ENCODE data around the gene ODAD4.

The ODAD4 gene

DNA sequence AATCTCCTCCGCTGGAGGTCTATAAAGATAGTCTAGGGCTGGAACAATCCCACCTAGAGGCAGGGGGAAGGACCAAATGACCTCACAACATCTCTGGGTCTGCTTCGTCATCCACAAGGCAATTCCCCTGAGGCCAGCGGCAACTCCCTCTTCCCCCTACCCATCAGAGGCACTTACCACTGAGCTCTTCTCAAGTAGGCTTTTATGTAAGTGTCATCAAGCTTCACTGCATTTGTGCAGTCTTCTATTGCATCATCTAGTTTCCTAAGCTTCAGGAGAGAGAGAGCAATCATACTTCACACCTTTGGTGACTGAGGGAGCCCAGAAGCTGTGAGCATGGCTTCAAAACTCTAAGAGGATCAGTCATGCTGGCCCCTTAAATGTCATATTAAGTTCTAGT lies 57.2 kb downstream of the ODAD4 start:
- ChIA-PET CTCF (interaction anchor here (1.0 to 2.2 kb wide), 3 partner anchors 11 to 32 kb away, joined by 3 to 9 read pairs (median 4); partner anchors contain the start of gene NKIRAS2), POLR2A (no interaction called here)
- TF ChIP-seq, protein P1, sequence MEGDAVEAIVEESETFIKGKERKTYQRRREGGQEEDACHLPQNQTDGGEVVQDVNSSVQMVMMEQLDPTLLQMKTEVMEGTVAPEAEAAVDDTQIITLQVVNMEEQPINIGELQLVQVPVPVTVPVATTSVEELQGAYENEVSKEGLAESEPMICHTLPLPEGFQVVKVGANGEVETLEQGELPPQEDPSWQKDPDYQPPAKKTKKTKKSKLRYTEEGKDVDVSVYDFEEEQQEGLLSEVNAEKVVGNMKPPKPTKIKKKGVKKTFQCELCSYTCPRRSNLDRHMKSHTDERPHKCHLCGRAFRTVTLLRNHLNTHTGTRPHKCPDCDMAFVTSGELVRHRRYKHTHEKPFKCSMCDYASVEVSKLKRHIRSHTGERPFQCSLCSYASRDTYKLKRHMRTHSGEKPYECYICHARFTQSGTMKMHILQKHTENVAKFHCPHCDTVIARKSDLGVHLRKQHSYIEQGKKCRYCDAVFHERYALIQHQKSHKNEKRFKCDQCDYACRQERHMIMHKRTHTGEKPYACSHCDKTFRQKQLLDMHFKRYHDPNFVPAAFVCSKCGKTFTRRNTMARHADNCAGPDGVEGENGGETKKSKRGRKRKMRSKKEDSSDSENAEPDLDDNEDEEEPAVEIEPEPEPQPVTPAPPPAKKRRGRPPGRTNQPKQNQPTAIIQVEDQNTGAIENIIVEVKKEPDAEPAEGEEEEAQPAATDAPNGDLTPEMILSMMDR (IDR thresholded peaks at IDR 0.05; ENCODE audit: control extremely low read depth, extremely low read depth, low read depth, missing control alignments) = no peak
- no peak for DNase-seq (ENCODE audit: extremely low spot score)

DNA sequence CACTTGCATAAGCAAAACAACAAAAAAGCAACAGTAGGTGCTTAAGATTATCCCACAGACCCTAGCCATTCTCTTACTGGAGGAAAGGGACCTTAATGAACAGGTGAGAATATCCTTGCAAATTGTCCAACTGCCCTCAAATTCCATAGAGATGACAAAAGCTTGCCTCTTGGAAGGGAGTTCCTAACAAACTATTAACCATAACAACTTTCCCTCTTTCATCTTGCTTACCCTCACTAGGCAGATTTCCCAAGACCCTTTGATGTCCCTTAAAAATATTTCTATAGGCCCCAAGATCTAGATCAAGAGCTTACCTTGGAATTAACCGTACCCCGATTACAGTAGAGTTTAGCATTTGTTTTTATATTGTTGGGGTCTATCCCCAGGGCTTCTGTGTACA lies 58.0 kb downstream of the ODAD4 start:
- DNase-seq (ENCODE audit: extremely low spot score) = no peak
- TF ChIP-seq, protein P1 (IDR thresholded peaks at IDR 0.05; ENCODE audit: control extremely low read depth, extremely low read depth, low read depth, missing control alignments) = no peak
- ChIA-PET POLR2A (no interaction called here), CTCF (interaction anchor here (0.7 to 2.2 kb wide), 5 partner anchors 11 to 128 kb away, joined by 3 to 9 read pairs (median 3); partner anchors contain the start of gene NKIRAS2)

DNA sequence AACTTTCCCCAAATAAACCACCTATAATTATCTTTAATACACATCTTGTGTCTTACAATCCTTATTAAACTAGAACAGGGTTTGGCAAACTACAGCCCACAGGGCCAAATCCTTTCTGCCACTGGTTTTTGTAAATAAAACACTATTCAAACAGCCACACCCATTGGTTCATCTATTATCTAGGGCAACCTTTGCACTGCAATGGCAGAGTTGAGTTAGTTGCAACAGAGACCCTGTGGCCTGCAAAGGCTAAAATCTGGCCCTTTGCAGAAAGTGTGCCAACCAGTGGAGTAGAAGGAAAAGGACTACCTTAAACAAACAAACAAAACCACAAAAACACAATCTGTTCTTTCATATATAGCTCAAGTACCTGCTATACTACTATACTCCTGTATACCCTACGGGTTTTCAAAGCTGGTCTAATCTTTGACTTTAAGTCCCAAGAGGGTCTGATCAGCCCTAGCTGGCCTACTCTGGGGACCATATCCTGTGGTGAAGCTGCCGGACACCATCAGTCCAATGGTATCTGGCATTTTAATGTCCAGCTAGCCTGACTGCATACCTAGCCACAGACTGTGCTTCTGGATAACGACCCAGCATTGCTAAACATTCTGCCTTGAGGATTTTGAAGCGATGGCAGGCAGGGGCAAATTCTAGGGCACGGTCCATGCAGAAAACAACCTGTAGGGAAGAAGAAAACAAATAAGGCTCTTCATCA lies 59.4 kb downstream of the ODAD4 start:
- TF ChIP-seq, protein P1 (IDR thresholded peaks at IDR 0.05; ENCODE audit: control extremely low read depth, extremely low read depth, low read depth, missing control alignments) = no peak
- ChIA-PET POLR2A (no interaction called here), CTCF (interaction anchor here (0.9 to 1.7 kb wide), 5 partner anchors 8 to 189 kb away, joined by 3 to 6 read pairs (median 4); partner anchors contain the start of gene NKIRAS2)
- DNase-seq (ENCODE audit: extremely low spot score) = no peak

DNA sequence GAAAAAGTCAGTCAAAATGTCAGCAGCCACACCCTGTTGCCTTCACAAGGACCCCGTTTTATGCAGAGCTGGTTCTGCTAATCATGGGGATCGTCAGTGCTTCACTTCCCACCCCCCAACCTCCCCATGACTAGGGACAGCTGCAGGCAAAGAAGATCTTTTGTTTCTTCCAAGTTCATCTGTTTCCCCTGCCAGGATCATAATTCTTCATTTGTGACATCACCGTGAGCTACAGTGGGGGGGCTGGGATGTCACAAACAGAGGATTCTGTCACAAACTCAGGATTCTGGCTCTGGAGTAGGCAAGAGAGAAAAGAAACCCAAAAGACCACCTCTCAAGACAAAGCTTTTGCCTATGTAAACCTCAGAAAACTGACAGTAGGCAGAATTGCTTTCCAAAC lies 62.2 kb downstream of the ODAD4 start:
- ChIA-PET POLR2A (no interaction called here), CTCF (interaction anchor here (1.1 to 2.2 kb wide), 2 partner anchors 10 kb away, joined by 4 to 7 read pairs; no protein-coding TSS in a partner anchor)
- TF ChIP-seq, protein P1 (IDR thresholded peaks at IDR 0.05; ENCODE audit: control extremely low read depth, extremely low read depth, low read depth, missing control alignments) = no peak
- no peak for DNase-seq (ENCODE audit: extremely low spot score)

DNA sequence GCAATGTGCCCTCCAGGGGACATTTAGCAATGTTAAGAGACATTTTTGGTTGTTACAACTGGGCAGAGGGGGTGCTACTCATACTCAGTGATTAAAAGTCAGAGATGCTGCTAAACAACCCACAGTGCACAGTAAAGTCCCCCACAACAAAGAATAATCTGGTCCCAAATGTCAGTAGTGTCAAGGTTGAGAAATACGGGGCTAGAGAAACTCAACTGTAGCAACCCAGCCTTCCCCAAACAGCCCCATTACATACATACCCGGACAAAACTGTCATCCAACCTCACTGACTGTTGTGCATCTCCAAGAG lies 66.4 kb downstream of the ODAD4 start:
- no peak for DNase-seq (ENCODE audit: extremely low spot score)
- POLR2A ChIA-PET = interaction anchor here (1.0 kb wide), 1 partner anchor 29 kb away, joined by 3 read pairs; no protein-coding TSS in a partner anchor
- CTCF ChIA-PET = interaction anchor here (0.8 to 1.6 kb wide), 5 partner anchors 8 to 29 kb away, joined by 3 to 4 read pairs (median 3); partner anchors contain the start of gene NKIRAS2
- TF ChIP-seq, protein P1 (IDR thresholded peaks at IDR 0.05; ENCODE audit: control extremely low read depth, extremely low read depth, low read depth, missing control alignments) = no peak

DNA sequence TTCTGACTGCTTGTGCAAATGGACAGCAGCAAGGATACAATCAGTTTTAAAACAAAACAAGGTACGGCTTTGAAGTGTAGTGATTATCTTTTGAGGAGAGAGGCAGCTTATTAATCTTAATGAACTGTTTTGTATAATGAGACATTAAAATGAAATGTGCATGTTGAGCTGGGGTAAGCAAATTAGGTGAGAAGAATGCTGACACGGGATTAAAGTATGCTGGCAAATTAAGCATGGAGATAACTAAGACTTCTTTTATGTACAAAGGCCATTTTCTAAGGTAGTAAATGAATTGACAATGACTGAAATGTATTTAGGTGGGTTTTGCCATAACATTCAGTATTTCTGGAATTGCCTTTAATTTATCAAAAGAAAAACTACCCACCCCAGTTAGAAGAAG lies 68.1 kb downstream of the ODAD4 start:
- TF ChIP-seq, protein P1 (IDR thresholded peaks at IDR 0.05; ENCODE audit: control extremely low read depth, extremely low read depth, low read depth, missing control alignments) = no peak
- CTCF ChIA-PET = interaction anchor here (0.8 to 15.2 kb wide), 3 partner anchors 11 to 23 kb away, joined by 3 to 123 read pairs (median 4); partner anchors contain the start of genes DNAJC7 and NKIRAS2
- DNase-seq (ENCODE audit: extremely low spot score) = no peak
- POLR2A ChIA-PET = no interaction called here
